Right lobe of liver (tissue), 6 donors: ENCODE results near the gene CAPS. TPM values are rescaled to one million over a fixed set of nuclear protein-coding genes. Genes with fewer than 3 reads are reported as not detected.

Source experiments
- ATAC-seq, 4 donors: fragments of 200-7000 bp; cut with Tn5 transposase; one replicate each; pipeline ENCODE4 v1.9.1; 2020; ENCODE audit warnings: mild to moderate bottlenecking in 4 of 4, moderate library complexity in 4 of 4
- DNase-seq, 3 donors: peaks; one replicate each; pipeline ENCODE4 v3.0.0-alpha.2; 2020
- H3K27ac ChIP-seq, 3 donors: fragments of 200-600 bp; one replicate each; pipeline ENCODE4 v1.8.0; 2022
- H3K27me3 ChIP-seq, 2 donors: fragments of 200-600 bp; one replicate each; pipeline ENCODE4 v1.8.0; 2022
- H3K36me3 ChIP-seq, 4 donors: fragments of 200-600 bp; sonication (generic) in 1 of 4; one replicate each; pipeline versions ENCODE4 v1.5.1 to v1.8.0; 2017 to 2022; ENCODE audit warnings: control low read depth in 1 of 4
- H3K4me1 ChIP-seq, 4 donors: fragments of 200-600 bp; sonication (generic) in 1 of 4; one replicate each; pipeline versions ENCODE4 v1.5.1 to v1.8.0; 2017 to 2022; ENCODE audit warnings: control low read depth in 1 of 4
- H3K4me3 ChIP-seq, 3 donors: fragments of 200-600 bp; one replicate each; pipeline ENCODE4 v1.8.0; 2022
- H3K9me3 ChIP-seq, 4 donors: fragments of 200-600 bp; sonication (generic) in 1 of 4; one replicate each; pipeline versions ENCODE4 v1.5.1 to v1.8.0; 2017 to 2022; ENCODE audit warnings: control low read depth in 1 of 4
- POLR2A ChIP-seq: fragments of 450-650 bp; IDR thresholded peaks from one replicate; pipeline ENCODE4 v1.6.1; 2017; ENCODE audit warnings: antibody characterized with exemption, mild to moderate bottlenecking
- WGBS: methylation state at CpG from one replicate; pipeline ENCODE4 v1.1.6; 2018; ENCODE audit warnings: low coverage, low lambda C conversion rate; ENCODE audit not compliant: insufficient coverage; ENCODE audit errors: missing lambda C conversion rate; 5-methylcytosine and 5-hydroxymethylcytosine counted together
- intact Hi-C, 2 donors: fragments of 100-400 bp; cut with DNase I; formaldehyde crosslinking; loops; one replicate each; pipeline versions ENCODE4 v1.11.2 to v1.14.1; 2022
- total RNA-seq, 6 experiments: library from RNA; depleted of rRNA in 2 of 6; stranded (reverse); fragments of >200 nt in 2 of 6; fragmentation: NEBNext Ultra II Directional in 3 of 6; extraction: Animal tissue kit (Norgen Biotek cat#: 25700) in 3 of 6; gene quantifications; one replicate each; pipeline versions ENCODE4 v1.1.0 to v1.2.4, GENCODE V29; 2016 to 2023
- TF ChIP-seq, protein P1 (sequence below), 4 donors: fragments of 200-600 bp in 3 of 4; fragments of 450-650 bp in 1 of 4; IDR thresholded peaks; one replicate each; pipeline versions ENCODE4 v1.5.1 to v1.8.0; 2016 to 2022; ENCODE audit warnings: antibody characterized with exemption in 4 of 4, mild to moderate bottlenecking in 2 of 4
- donor health status: DM: no; HTN: yes; CAD: no.
- donor health status: DM: no; HTN: no; CAD: no.
- donor health status: DM: no; HTN: no; CAD: no.
- donor health status: DM: no; HTN: yes; CAD: no.
- donor health status: DM: no; HTN: yes; CAD: no.

CAPS gene
- total RNA-seq, 6 experiments from 2014 or later = 1.1 to 7.9 (median 5.0) TPM

GRCh38 chr19:5903624-5904351, 10.3 kb upstream of the CAPS start, which contains the start of gene NDUFA11:
TSS of gene NDUFA11 (minus strand) at chr19:5903790. CDS start at chr19:5903708, 82 bp downstream.
- DNase-seq (peak; percentile 99 to 100 (median 99)), ATAC-seq (peak; percentile 74 to 81 (median 76))
- TF ChIP-seq, protein P1, sequence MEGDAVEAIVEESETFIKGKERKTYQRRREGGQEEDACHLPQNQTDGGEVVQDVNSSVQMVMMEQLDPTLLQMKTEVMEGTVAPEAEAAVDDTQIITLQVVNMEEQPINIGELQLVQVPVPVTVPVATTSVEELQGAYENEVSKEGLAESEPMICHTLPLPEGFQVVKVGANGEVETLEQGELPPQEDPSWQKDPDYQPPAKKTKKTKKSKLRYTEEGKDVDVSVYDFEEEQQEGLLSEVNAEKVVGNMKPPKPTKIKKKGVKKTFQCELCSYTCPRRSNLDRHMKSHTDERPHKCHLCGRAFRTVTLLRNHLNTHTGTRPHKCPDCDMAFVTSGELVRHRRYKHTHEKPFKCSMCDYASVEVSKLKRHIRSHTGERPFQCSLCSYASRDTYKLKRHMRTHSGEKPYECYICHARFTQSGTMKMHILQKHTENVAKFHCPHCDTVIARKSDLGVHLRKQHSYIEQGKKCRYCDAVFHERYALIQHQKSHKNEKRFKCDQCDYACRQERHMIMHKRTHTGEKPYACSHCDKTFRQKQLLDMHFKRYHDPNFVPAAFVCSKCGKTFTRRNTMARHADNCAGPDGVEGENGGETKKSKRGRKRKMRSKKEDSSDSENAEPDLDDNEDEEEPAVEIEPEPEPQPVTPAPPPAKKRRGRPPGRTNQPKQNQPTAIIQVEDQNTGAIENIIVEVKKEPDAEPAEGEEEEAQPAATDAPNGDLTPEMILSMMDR (IDR thresholded peaks at IDR 0.05) = no peak
- peak; percentile 68 for TF ChIP-seq POLR2A
- intact Hi-C loops = no loop called here
- Histone ChIP-seq H3K27ac (peak within 1 kb of the TSS; percentile 73 to 88 (median 76)), H3K36me3 (peaks cover 0 to 5% (median 2%) of the 10 kb centered on the region in 4 donors), H3K4me1 (peaks cover 0 to 27% (median 4%) of the 10 kb centered on the region in 4 donors), H3K27me3 (no peaks in the 10 kb centered on the region), H3K4me3 (peak within 1 kb of the TSS; percentile 74 to 99 (median 99)), H3K9me3 (no peaks in the 10 kb centered on the region)
- WGBS = 0% methylated on average over 42 of the region's 57 CpGs

DNA sequence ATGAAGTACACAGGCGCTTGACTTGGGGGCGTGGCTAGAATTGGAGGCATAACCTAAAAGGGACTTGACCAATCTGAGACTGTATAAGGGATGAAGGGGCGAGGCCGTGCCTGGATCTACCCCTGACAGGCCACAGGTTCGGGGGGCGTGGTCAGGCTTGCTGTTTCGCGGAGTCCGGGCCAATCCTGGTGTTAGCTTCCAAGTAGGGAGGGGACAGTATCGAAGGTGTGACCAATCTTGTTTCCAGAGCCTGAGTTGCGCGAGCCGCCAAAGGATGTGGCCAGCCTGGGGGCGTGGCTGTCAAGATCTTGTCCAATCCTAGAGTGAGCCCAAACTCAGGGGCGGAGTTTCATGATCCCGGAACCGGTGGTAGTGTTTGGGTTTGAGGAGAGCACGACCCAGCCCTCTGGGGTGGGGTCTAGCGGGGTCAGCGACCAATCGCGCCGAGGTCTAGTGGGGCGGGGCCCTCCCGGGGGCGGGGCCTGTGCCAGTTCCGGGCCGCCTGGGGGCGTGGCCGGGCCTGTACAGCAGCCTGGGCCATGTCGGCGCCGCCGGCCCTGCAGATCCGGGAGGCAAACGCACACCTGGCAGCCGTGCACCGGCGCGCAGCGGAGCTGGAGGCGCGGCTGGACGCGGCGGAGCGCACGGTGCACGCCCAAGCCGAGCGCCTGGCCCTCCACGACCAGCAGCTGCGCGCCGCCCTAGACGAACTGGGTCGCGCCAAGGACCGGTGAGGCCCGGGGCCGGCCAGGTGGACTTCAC, 9.5 kb upstream of the CAPS start, which contains the start of gene VMAC:
Gene VMAC (plus strand): TSS at position 521 of the 762 bp plus-strand sequence. CDS start 19 bp downstream, at position 540.
- H3K4me1 ChIP-seq = peaks cover 0 to 34% (median 5%) of the 10 kb centered on the region in 4 donors
- peak within 1 kb of the TSS; percentile 73 to 88 (median 76) for H3K27ac ChIP-seq
- H3K4me3 ChIP-seq = peak within 1 kb of the TSS; percentile 88 to 99 (median 99)
- intact Hi-C loops = no loop called here
- peak; percentile 87 for TF ChIP-seq POLR2A
- TF ChIP-seq, protein P1 (IDR thresholded peaks at IDR 0.05) = no peak
- 0% methylated on average over 5 of the region's 61 CpGs for WGBS
- H3K36me3 ChIP-seq = peaks cover 0 to 5% (median 2%) of the 10 kb centered on the region in 4 donors
- H3K9me3 ChIP-seq = no peaks in the 10 kb centered on the region
- ATAC-seq (peak; percentile 75 to 86 (median 80)), DNase-seq (peak; percentile 100)
- no peaks in the 10 kb centered on the region for H3K27me3 ChIP-seq

- no peak for ATAC-seq
- Histone ChIP-seq H3K27me3 (no peaks in the 10 kb centered on the region), H3K36me3 (peaks cover 0 to 9% (median 2%) of the 10 kb centered on the region in 4 donors), H3K4me1 (peaks cover 0 to 37% (median 5%) of the 10 kb centered on the region in 4 donors), H3K9me3 (no peaks in the 10 kb centered on the region), H3K4me3 (peak overlapping the region; percentile 88 to 99 (median 93)), H3K27ac (peak overlapping the region; percentile 32 to 66 (median 43))
- TF ChIP-seq, protein P1 (IDR thresholded peaks at IDR 0.05) = no peak
- TF ChIP-seq POLR2A = no peak
- DNase-seq = peak in 1 of 3 donors; percentile 43
- 38% methylated on average over 23 of the region's 31 CpGs for WGBS
- intact Hi-C loops = no loop called here
Measured at GRCh38 chr19:5905114-5905778, 8.8 kb upstream of the CAPS start.

GRCh38 chr19:5907241-5907640, 6.8 kb upstream of the CAPS start:
- TF ChIP-seq, protein P1 (IDR thresholded peaks at IDR 0.05) = no peak
- TF ChIP-seq POLR2A = no peak
- WGBS = 33% methylated on average over 1 of the region's 5 CpGs
- ATAC-seq = no peak

More at GRCh38 chr19:5907241-5907640, 6.8 kb upstream of the CAPS start:
- H3K36me3 ChIP-seq = peaks cover 0 to 4% (median 0%) of the 10 kb centered on the region in 4 donors
- no peaks in the 10 kb centered on the region for H3K9me3 ChIP-seq
- intact Hi-C loops = no loop called here
- no peak overlapping the region for H3K4me3 ChIP-seq
- H3K4me1 ChIP-seq = peaks cover 0 to 34% (median 4%) of the 10 kb centered on the region in 4 donors
- DNase-seq = no peak
- H3K27ac ChIP-seq = no peak overlapping the region
- H3K27me3 ChIP-seq = no peaks in the 10 kb centered on the region
